GM18519 (cell line): ENCODE results near the gene FXYD5.

Source experiments
- ATAC-seq: cut with Tn5 transposase; IDR thresholded peaks from one replicate; pipeline ENCODE4 v1.9.1; 2021; ENCODE audit warnings: mild to moderate bottlenecking, moderate library complexity; ENCODE audit not compliant: unreplicated experiment, low FRiP score

Gene FXYD5

GRCh38 chr19:35208121-35208520 lies 53.6 kb downstream of the FXYD5 start:
- ATAC-seq = no peak

GRCh38 chr19:35209646-35210045 lies 55.1 kb downstream of the FXYD5 start:
- no peak for ATAC-seq

- ATAC-seq = no peak
Measured at GRCh38 chr19:35211545-35212230, 57.2 kb downstream of the FXYD5 start.

- no peak for ATAC-seq
Measured at GRCh38 chr19:35212241-35212640, 57.7 kb downstream of the FXYD5 start.

- ATAC-seq = peak; percentile 43
Measured at GRCh38 chr19:35213663-35214632, 59.4 kb downstream of the FXYD5 start.

- no peak for ATAC-seq
Measured at GRCh38 chr19:35214766-35215422, 60.4 kb downstream of the FXYD5 start.

GRCh38 chr19:35216016-35216832 lies 61.7 kb downstream of the FXYD5 start:
- ATAC-seq = no peak

GRCh38 chr19:35216833-35217648 lies 62.5 kb downstream of the FXYD5 start:
- ATAC-seq = no peak

GRCh38 chr19:35217649-35217990 lies 63.1 kb downstream of the FXYD5 start:
- no peak for ATAC-seq

- no peak for ATAC-seq
Measured at GRCh38 chr19:35219008-35219407, 64.5 kb downstream of the FXYD5 start.
